Measurements from ENCODE around the gene TASOR. TPM values are rescaled to one million over a fixed set of nuclear protein-coding genes. Genes with fewer than 3 reads are reported as not detected.

The TASOR gene
- total and polyA plus RNA-seq, 9 of the 15 experiments (the other 6 are each of a cell fraction or from before 2014, with no cell fraction given) = 16.4 to 68.7 (median 33.7) TPM

DNA sequence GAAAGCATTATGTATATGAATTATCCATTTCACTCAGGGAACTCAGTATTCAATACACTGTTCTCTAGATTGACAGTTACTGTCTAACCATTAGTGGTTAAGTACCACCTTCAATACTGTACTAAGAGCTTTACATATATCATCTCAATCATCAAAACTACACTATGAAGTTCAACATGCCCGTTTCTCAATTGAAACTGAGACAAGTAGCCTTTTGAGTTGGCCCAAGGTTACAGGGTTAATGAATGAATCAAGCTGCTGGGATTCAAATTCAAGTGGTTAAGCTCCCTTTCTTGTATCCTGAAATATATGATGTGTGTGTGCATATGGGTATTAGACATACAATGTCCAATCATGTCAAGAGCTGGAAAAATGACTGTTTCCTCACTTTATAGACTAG is 5.8 kb downstream of the TASOR start:
- Histone ChIP-seq H4K20me1 (replicated peaks; ENCODE audit: control insufficient read depth, insufficient read depth, low read length) (no peaks in the 10 kb centered on the region), H3K4me3 (no peak overlapping the region), H2AFZ (ENCODE audit: low read depth, low read length) (no peak overlapping the region), H3K4me2 (ENCODE audit: insufficient read depth, low read length) (no peak overlapping the region), H3K36me3 (ENCODE audit: control insufficient read depth, insufficient read depth, low read length) (peaks cover 39% of the 10 kb centered on the region), H3K9me1 (ENCODE audit: control insufficient read depth, insufficient read depth, low read length) (no peaks in the 10 kb centered on the region), H3K27me3 (ENCODE audit: control insufficient read depth in 2 of 2, insufficient read depth in 2 of 2, low read length in 2 of 2) (no peaks in the 10 kb centered on the region), H3K27ac (ENCODE audit: extremely low read depth, low read depth, low read length) (no peak overlapping the region), H3K9ac (ENCODE audit: insufficient read depth in 1 of 2, low read depth in 2 of 2, low read length in 2 of 2) (no peak overlapping the region), H3K79me2 (ENCODE audit: control insufficient read depth, insufficient read depth, low read length) (peaks cover 61% of the 10 kb centered on the region), H3K4me1 (replicated peaks in 1 of 2; ENCODE audit: control insufficient read depth in 2 of 2, insufficient read depth in 2 of 2, low read length in 2 of 2) (no peaks in the 10 kb centered on the region; a peak in 3 of 5 replicates), H3K9me3 (replicated peaks; ENCODE audit: control insufficient read depth, insufficient read depth, low read depth, low read length) (no peaks in the 10 kb centered on the region)
- DNase-seq (ENCODE audit: extremely low read depth in 1 of 4, low spot score in 3 of 4) = no peak
- FAIRE-seq = no peak
- CTCF ChIA-PET (ENCODE audit: low intra/inter-chr PET ratio) = no interaction called here
- in situ Hi-C loops (cut with MboI) (no loop called here), intact Hi-C loops (cut with micrococcal nuclease) (no loop called here)
- BruUV-seq (replicated peaks) = no TSS peak
- POLR2A ChIA-PET = no interaction called here
- 67% methylated on average over 1 of the region's 1 CpG for WGBS (ENCODE audit: insufficient coverage, low coverage, missing lambda C conversion rate)
- no peak for ATAC-seq
- TF ChIP-seq GTF2F1 (IDR thresholded peaks at IDR 0.05; ENCODE audit: low read depth, low read length) (no peak), KDM5B (IDR thresholded peaks at IDR 0.05; ENCODE audit: insufficient replicate concordance, low read depth, low read length) (no peak), ZNF586 (CRISPR knock-in tag; conservative IDR thresholded peaks at IDR 0.05) (no peak), ZNF121 (CRISPR knock-in tag; conservative IDR thresholded peaks at IDR 0.05) (no peak), ZFX (CRISPR knock-in tag; IDR thresholded peaks at IDR 0.05) (no peak), BCLAF1 (IDR thresholded peaks at IDR 0.05; ENCODE audit: borderline replicate concordance in 1 of 2, control insufficient read depth in 1 of 2, low read depth in 2 of 2, low read length in 1 of 2) (no peak), MEIS2 (IDR thresholded peaks at IDR 0.05; ENCODE audit: partially characterized antibody) (no peak), PURB (CRISPR knock-in tag; IDR thresholded peaks at IDR 0.05; ENCODE audit: low read depth) (no peak), RERE (CRISPR knock-in tag; IDR thresholded peaks at IDR 0.05; ENCODE audit: borderline replicate concordance) (no peak), BCL6 (CRISPR knock-in tag; IDR thresholded peaks at IDR 0.05) (no peak), SUPT5H (IDR thresholded peaks at IDR 0.05) (no peak), ZNF224 (CRISPR knock-in tag; IDR thresholded peaks at IDR 0.05) (no peak), KHSRP (IDR thresholded peaks at IDR 0.05) (no peak)
- TF ChIP-seq, protein P1, sequence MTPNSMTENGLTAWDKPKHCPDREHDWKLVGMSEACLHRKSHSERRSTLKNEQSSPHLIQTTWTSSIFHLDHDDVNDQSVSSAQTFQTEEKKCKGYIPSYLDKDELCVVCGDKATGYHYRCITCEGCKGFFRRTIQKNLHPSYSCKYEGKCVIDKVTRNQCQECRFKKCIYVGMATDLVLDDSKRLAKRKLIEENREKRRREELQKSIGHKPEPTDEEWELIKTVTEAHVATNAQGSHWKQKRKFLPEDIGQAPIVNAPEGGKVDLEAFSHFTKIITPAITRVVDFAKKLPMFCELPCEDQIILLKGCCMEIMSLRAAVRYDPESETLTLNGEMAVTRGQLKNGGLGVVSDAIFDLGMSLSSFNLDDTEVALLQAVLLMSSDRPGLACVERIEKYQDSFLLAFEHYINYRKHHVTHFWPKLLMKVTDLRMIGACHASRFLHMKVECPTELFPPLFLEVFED (CRISPR knock-in tag; conservative IDR thresholded peaks at IDR 0.05) = no peak
